GM18498 (cell line): ENCODE results near the gene SLIT1.

ENCODE experiments used
- ATAC-seq: cut with Tn5 transposase; IDR thresholded peaks from one replicate; pipeline ENCODE4 v1.9.1; 2021; ENCODE audit warnings: mild to moderate bottlenecking, moderate library complexity; ENCODE audit not compliant: unreplicated experiment

Gene SLIT1

GRCh38 chr10:97140902-97141745, 44.6 kb downstream of the SLIT1 start:
- ATAC-seq: no peak

- no peak for ATAC-seq
These were observed 45.5 kb downstream of the SLIT1 start for GRCh38 chr10:97140049-97140846.

- ATAC-seq: no peak
These were observed 46.1 kb downstream of the SLIT1 start for GRCh38 chr10:97139651-97140048.

- ATAC-seq: no peak
These were observed 46.9 kb downstream of the SLIT1 start for GRCh38 chr10:97138846-97139245.

GRCh38 chr10:97138174-97138573, 47.6 kb downstream of the SLIT1 start:
- no peak for ATAC-seq

GRCh38 chr10:97136756-97137155, 49.0 kb downstream of the SLIT1 start:
- ATAC-seq: no peak

GRCh38 chr10:97135464-97135863, 50.3 kb downstream of the SLIT1 start:
- ATAC-seq: no peak

- ATAC-seq: no peak
These were observed 50.8 kb downstream of the SLIT1 start for GRCh38 chr10:97134983-97135382.

- ATAC-seq: no peak
These were observed 51.6 kb downstream of the SLIT1 start for GRCh38 chr10:97134110-97134509.

GRCh38 chr10:97132273-97132672, 53.5 kb downstream of the SLIT1 start:
- no peak for ATAC-seq

GRCh38 chr10:97131666-97132065, 54.1 kb downstream of the SLIT1 start:
- ATAC-seq: no peak

GRCh38 chr10:97131181-97131628, 54.6 kb downstream of the SLIT1 start:
- ATAC-seq: no peak

GRCh38 chr10:97129666-97130065, 56.1 kb downstream of the SLIT1 start:
- no peak for ATAC-seq

GRCh38 chr10:97128516-97129154, 57.1 kb downstream of the SLIT1 start:
- ATAC-seq: no peak

- no peak for ATAC-seq
These were observed 57.7 kb downstream of the SLIT1 start for GRCh38 chr10:97128039-97128492.

- ATAC-seq: no peak
These were observed 58.2 kb downstream of the SLIT1 start for GRCh38 chr10:97127509-97127908.

- ATAC-seq: no peak
These were observed 61.5 kb downstream of the SLIT1 start for GRCh38 chr10:97124211-97124610.

- no peak for ATAC-seq
These were observed 62.0 kb downstream of the SLIT1 start for GRCh38 chr10:97123765-97124164.

- no peak for ATAC-seq
These were observed 64.7 kb downstream of the SLIT1 start for GRCh38 chr10:97121041-97121440.

- no peak for ATAC-seq
These were observed 65.4 kb downstream of the SLIT1 start for GRCh38 chr10:97120370-97120769.

- no peak for ATAC-seq
These were observed 66.6 kb downstream of the SLIT1 start for GRCh38 chr10:97119058-97119745.
